Type B pancreatic cell (in vitro differentiated cells): ENCODE data around the gene CHDH. TPM values are rescaled to one million over a fixed set of nuclear protein-coding genes. Genes with fewer than 3 reads are reported as not detected.

ENCODE experiments used
- DNase-seq: peaks from one replicate; pipeline ENCODE4 v3.0.0; 2021; ENCODE audit warnings: mixed read lengths; ENCODE audit not compliant: unreplicated experiment; ENCODE audit errors: extremely low spot score
- H3K27ac Mint-ChIP-seq: 2 replicates; pipeline ENCODE4 v1.8.0; 2021; ENCODE audit warnings: mild to moderate bottlenecking, mixed read lengths
- H3K27me3 Mint-ChIP-seq: 2 replicates; pipeline ENCODE4 v1.8.0; 2021; ENCODE audit warnings: mixed read lengths
- H3K36me3 Mint-ChIP-seq: 2 replicates; pipeline ENCODE4 v1.8.0; 2021; ENCODE audit warnings: mixed read lengths
- H3K4me1 Mint-ChIP-seq: one replicate; pipeline ENCODE4 v1.8.0; 2021; ENCODE audit warnings: mixed read lengths; ENCODE audit not compliant: unreplicated experiment
- H3K4me3 Mint-ChIP-seq: 2 replicates; pipeline ENCODE4 v1.8.0; 2021; ENCODE audit warnings: mild to moderate bottlenecking, mixed read lengths
- H3K9me3 Mint-ChIP-seq: 2 replicates; pipeline ENCODE4 v1.8.0; 2021; ENCODE audit warnings: mixed read lengths
- CTCF ChIP-seq: fragments of 200-600 bp; sonication (generic); conservative IDR thresholded peaks from 2 replicates; pipeline ENCODE4 v1.5.0; 2021; ENCODE audit warnings: antibody characterized with exemption, mild to moderate bottlenecking
- total RNA-seq: library from RNA; stranded (reverse); gene quantifications from 2 replicates; pipeline ENCODE4 v1.2.1, GENCODE V29; 2021; ENCODE audit warnings: low replicate concordance

The CHDH gene
- total RNA-seq, 1 donor from 2014 or later, result 8.0 TPM

- no peak for DNase-seq
- H3K27me3 Mint-ChIP-seq, result peaks cover 6% of the 10 kb centered on the region
- no peak overlapping the region for H3K27ac Mint-ChIP-seq
- H3K4me3 Mint-ChIP-seq, result no peak overlapping the region
- H3K4me1 Mint-ChIP-seq, result peaks cover 29% of the 10 kb centered on the region
- no peak for TF ChIP-seq CTCF
- no peaks in the 10 kb centered on the region for H3K9me3 Mint-ChIP-seq
- H3K36me3 Mint-ChIP-seq, result no peaks in the 10 kb centered on the region
Observed at GRCh38 chr3:53768478-53769459, 77.5 kb downstream of the CHDH start.

- TF ChIP-seq CTCF, result no peak
- no peak overlapping the region for H3K4me3 Mint-ChIP-seq
- H3K36me3 Mint-ChIP-seq, result no peaks in the 10 kb centered on the region
- no peaks in the 10 kb centered on the region for H3K9me3 Mint-ChIP-seq
- no peak overlapping the region for H3K27ac Mint-ChIP-seq
- peaks cover 6% of the 10 kb centered on the region for H3K27me3 Mint-ChIP-seq
- DNase-seq, result no peak
- peaks cover 15% of the 10 kb centered on the region for H3K4me1 Mint-ChIP-seq
Observed at GRCh38 chr3:53766706-53767105, 79.5 kb downstream of the CHDH start.

DNA sequence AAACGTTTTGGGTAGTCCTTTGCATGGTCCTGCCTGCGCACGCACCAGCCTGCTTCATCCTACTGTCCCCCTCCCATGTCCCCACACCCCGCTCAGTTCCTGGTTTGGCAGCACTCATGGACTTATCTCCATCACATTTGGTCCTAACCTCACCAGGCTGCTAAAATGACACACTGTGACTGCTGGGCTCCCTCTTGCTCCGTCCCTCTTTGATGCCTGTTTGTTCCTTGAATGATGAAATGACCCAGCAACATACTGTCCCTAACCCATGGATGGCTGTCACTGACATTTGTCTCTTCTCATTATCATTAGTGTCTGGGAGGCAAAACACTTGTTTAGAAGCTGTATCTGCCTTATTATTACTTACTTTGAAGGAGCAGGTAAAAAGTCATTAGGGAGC, 80.5 kb downstream of the CHDH start:
- peaks cover 15% of the 10 kb centered on the region for H3K4me1 Mint-ChIP-seq
- no peak overlapping the region for H3K4me3 Mint-ChIP-seq
- no peak for DNase-seq
- no peak overlapping the region for H3K27ac Mint-ChIP-seq
- TF ChIP-seq CTCF, result no peak
- H3K36me3 Mint-ChIP-seq, result no peaks in the 10 kb centered on the region
- no peaks in the 10 kb centered on the region for H3K9me3 Mint-ChIP-seq
- peaks cover 6% of the 10 kb centered on the region for H3K27me3 Mint-ChIP-seq

DNA sequence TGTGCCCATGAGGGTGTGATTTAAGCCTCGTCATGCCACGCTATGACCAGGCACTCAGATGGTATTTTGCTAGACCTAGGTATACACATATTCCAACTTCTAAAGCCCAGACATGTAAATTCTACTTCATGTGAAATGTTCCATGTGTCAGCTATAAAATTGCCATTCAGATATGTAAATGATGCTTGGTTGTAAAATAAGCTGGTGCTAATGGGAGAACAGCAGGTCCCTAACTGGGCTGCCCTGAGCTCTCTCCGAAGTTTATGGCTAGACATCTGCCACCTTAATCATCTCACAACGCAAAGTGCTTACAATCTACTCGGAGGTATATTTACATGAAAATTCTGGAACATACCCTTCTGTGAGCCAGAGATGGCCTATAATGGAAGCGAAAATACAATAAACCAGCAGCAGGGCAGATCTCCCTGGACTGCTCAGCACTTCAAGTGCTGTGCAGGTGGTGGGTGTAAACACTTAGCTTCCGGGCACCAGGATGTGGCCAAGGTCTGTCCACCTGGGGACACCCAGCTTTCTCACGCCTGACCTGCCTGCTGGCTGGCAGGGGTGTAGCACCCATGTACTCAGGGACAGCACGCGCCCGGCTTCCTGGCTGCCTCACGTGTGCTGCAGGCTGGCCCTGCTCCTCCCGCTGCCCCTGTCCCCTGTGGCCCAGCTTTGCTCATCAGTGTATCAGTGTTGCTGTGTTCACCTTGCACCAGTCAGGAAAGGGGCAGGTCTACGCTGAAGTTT, 82.0 kb downstream of the CHDH start:
- Mint-ChIP-seq H3K4me3 (no peak overlapping the region), H3K4me1 (peaks cover 15% of the 10 kb centered on the region), H3K27ac (no peak overlapping the region), H3K27me3 (peaks cover 3% of the 10 kb centered on the region), H3K9me3 (no peaks in the 10 kb centered on the region), H3K36me3 (no peaks in the 10 kb centered on the region)
- no peak for TF ChIP-seq CTCF
- DNase-seq, result no peak

DNA sequence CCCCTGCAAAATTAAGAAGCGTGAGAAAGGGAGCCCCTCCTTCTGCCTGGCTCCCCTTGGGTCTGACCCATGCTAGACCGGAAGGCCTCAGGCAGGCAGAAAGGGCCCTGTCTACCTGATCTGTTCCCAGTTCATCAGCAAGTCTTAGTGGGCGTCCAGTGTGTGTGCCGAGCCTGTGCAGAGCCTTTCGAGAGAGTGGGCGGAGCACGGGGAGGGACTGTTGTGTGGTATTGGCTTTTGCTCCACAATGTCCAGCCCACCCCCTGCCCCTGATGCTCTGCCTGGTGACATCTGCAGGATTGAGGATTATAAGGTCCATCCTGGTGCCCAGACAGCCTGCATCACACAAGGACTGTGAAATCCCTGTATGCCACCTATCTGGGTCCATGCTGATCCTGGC, 82.9 kb downstream of the CHDH start:
- H3K9me3 Mint-ChIP-seq, result no peaks in the 10 kb centered on the region
- H3K4me1 Mint-ChIP-seq, result peaks cover 7% of the 10 kb centered on the region
- no peak for DNase-seq
- no peak for TF ChIP-seq CTCF
- H3K27me3 Mint-ChIP-seq, result peaks cover 3% of the 10 kb centered on the region
- no peaks in the 10 kb centered on the region for H3K36me3 Mint-ChIP-seq
- H3K4me3 Mint-ChIP-seq, result no peak overlapping the region
- no peak overlapping the region for H3K27ac Mint-ChIP-seq

Other genes starting within 250 kb of the CHDH start
- 10.5 and 10.8 TPM in 2 replicates for gene IL17RB, start 149 bp upstream of the CHDH start, total RNA-seq
- gene ACTR8, start 35.7 kb upstream of the CHDH start, total RNA-seq, result 40.1 and 46.7 TPM in 2 replicates
- gene SELENOK, start 45.4 kb upstream of the CHDH start, total RNA-seq, result 46.8 and 47.1 TPM in 2 replicates